Measurements from ENCODE around the gene TRIM2.

DNA sequence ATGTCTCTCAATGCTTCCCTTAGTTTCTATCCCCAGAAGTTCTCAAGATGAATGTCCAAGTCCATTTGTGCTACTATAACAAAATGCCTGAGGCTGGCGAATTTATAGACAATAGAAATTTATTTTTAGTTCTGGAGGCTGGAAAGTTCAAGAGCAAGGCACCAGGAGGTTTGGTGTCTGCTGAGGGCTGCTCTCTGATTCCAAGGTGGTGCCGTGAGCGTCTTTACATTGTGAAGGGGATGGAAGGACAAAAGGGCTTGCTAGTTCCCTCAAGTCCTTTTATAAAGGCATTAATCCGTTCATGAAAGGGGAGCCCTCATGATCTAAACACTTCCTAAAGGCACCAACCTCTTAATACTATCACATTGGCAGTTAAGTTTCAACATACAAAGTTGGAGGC lies 12.3 kb downstream of the TRIM2 start:
- TF ChIP-seq, protein P1, sequence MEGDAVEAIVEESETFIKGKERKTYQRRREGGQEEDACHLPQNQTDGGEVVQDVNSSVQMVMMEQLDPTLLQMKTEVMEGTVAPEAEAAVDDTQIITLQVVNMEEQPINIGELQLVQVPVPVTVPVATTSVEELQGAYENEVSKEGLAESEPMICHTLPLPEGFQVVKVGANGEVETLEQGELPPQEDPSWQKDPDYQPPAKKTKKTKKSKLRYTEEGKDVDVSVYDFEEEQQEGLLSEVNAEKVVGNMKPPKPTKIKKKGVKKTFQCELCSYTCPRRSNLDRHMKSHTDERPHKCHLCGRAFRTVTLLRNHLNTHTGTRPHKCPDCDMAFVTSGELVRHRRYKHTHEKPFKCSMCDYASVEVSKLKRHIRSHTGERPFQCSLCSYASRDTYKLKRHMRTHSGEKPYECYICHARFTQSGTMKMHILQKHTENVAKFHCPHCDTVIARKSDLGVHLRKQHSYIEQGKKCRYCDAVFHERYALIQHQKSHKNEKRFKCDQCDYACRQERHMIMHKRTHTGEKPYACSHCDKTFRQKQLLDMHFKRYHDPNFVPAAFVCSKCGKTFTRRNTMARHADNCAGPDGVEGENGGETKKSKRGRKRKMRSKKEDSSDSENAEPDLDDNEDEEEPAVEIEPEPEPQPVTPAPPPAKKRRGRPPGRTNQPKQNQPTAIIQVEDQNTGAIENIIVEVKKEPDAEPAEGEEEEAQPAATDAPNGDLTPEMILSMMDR (IDR thresholded peaks at IDR 0.05 in 4 of 5, conservative IDR thresholded peaks at IDR 0.05 in 1 of 5): no peak
- no peak for TF ChIP-seq POLR2A (IDR thresholded peaks at IDR 0.05)
